HG03571 (cell line): ENCODE measurements around the gene MCEE.
"Not testable (repeated sequence)": the region's sequence is repeated elsewhere in the genome, so short reads cannot be mapped to it uniquely, and the experiment has no call there.

ENCODE experiments used
- ATAC-seq: cut with Tn5 transposase; IDR thresholded peaks from one replicate; pipeline ENCODE4 v1.9.1; 2021; ENCODE audit not compliant: unreplicated experiment

Gene MCEE

DNA sequence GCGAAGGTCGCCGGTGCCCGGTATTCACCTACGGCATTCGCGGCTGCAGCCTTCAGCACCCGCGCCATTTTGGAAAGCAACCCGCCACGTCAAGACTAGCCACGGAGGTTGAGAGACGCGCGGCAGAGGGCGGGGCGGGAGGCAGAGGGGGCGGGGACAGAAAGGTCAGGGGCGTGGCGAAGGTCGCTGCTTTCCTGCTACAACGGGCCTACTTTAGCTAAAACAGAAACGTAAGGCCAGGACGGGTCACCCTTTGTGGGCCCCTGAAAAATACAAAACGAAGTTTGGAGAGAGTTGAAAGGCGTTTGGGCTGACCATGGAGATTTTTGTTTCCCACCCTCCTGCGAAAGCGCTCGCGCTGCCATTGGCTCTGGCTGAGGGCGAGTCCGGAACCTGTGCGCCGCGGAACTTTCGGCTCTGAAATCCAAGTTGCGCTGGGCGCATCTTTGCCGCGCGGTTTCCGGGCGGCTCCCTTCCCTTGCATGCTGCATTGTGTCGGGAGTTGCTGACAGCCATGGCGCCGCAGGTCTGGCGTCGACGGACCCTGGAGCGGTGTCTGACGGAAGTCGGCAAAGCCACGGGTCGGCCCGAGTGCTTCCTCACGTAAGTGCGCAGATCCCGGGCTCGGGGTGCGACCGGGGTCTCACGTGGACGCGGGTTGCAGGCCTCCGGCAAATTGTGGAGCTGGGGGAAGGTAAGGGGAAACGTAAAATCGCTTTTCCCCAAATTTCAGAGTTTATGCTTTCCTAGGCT is at the start of gene MCEE, which contains the start of gene MPHOSPH10:
Gene MCEE, minus strand, starts transcription at position 78 of the 753 bp plus-strand sequence. Its CDS starts 10 bp downstream, at position 68.
Gene MPHOSPH10, plus strand, starts transcription at position 483 of the 753 bp plus-strand sequence. Its CDS starts 32 bp downstream, at position 515.
- peak; percentile 93 for ATAC-seq

DNA sequence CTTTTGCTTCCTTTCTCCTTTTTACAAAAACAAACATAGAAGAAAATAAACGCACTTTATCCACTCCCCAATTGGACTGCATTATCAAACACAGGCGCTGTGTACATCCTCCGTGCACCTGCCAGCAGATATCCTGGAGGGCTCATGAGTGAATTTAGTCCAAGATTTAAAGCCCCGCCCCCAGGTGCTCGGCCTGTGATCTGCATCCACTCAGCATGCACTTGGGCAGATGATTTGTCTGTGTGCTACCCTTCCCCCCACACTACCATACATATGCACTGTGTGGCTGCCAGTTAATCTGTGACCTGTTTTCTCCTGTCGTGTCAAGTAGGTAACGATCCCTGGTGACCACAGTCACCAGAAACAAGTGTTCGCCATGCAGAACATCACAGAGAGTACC is 48.8 kb upstream of the MCEE start:
- ATAC-seq, result not testable (repeated sequence)

DNA sequence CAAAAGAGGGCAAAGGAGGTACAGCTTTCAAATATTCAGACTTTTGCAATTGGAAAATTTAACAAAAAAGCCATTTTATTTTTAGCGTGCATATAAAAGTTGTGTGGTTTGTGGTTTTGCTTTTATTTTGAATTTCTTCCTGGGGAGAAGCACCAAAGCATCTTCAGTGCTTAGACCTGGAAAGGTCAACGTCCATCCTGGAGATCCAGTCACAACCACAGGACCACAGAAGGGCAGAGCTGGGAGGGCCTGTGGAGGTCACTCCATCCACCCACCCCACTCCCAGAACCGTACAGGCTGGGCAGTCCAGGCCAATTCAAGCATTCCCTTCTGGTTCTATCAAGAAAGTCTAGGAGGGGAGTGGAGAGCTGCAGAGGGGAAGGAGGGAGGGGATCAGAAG is 44.2 kb upstream of the MCEE start:
- ATAC-seq, result no peak

DNA sequence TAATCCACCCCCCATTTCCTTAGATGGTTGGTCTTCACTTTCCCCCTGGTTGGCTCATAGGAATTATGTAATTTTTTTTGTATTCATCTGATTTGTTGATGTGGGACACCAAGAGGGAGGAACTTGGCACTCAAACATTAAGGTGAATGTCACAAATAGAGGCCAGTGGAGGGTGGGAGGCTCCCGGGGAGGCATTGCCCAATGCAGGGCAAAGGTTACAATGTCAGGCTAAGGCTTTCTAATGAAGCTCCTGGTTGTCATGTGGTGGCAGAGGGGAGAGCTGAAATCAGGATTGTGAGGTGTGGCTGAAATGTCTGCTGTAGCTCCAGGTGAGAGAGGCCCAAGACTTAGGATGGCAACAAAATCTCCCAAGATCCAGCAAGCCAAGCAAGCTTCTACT is 43.1 kb upstream of the MCEE start:
- ATAC-seq, result no peak

DNA sequence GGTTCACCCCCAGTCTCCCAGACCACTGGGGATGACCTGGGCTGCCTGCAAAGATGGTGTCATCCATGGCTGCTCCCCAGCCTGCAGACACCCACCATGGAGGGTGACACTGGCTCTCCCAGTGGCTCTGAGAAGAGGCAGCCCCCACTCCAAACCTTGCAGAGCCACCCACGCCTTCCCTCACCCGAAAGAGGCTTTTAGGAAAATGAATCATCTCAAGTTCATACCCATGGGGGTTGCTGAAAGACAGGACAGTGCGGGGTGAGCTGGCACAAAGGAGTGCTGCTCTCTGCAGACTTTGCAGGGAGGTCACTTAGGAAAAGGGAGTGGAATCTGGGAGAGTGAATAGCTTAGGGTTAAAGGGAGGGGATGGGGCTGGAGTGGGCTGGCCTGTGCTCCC is 36.8 kb upstream of the MCEE start:
- no peak for ATAC-seq

DNA sequence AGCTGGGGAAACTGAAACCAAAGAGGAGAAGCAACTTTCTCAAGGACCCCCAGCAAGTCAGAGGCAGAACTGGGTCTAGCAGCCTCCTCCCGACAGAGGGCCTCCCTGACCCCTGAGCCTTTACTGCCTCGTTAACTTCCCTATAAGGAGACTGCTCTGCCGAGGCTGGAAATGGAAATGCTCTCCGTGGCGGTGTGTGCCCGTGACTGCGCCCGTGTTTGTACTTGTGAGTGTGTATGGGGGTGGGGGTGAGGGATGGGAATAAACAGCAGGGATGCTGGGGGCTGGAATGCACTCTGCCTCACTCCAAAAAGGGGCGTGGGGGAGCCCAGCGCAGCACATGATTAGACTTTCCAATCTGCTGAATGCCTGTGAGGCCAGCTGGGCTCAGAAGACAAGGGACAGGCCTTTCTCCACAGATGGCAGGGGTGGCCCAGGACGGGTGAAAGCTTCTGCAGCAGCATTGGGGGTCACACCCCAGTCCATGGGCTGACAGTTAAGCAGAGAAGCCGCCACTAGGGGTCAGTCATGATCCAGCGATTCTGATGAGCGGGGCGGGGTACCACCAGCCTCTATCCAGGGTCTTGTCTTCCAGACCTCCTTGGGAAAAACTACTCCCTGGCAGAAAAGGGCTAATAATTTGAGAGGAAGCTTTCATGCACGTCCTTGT is 27.2 kb upstream of the MCEE start:
- no peak for ATAC-seq

DNA sequence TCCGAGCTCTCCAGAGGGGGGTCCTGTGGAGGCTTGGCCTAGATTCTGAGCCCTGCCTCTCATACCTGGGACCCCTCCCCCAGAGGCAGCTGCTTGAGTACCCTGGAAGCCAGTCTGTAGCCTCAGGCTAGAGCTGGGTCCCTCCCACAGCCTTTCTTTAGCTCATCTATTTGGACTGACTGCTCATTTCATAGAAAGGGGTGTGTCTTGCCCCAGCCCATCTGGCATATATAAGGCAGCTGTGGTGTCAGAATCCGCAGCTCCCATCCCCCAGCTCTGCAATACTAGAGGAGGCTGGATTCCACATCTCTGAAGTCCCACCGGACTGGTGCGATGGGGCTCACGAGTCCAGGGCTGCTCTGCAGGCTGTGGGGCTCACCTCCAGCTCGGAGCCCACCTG is 26.5 kb upstream of the MCEE start:
- ATAC-seq, result no peak

DNA sequence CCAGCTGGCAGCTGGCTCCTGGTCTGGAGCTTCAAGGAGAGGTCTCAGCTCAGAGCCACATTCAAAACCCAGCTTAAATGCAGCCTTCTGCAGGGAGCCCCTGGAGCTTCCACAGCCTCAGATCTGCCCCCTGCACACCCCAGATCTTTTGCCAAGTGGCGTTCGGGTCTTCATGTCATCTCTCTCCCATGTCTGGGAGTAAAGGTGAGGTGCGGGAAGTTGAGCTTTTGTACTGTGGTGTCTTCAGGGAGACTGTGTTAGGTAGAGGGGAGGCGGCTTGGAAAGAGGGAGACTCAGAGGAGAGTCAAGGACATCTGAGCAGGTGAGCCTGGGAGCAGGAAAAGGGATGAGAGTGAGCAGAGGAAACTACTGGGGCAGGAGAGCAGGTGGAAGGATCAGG is 25.8 kb upstream of the MCEE start:
- ATAC-seq, result no peak

DNA sequence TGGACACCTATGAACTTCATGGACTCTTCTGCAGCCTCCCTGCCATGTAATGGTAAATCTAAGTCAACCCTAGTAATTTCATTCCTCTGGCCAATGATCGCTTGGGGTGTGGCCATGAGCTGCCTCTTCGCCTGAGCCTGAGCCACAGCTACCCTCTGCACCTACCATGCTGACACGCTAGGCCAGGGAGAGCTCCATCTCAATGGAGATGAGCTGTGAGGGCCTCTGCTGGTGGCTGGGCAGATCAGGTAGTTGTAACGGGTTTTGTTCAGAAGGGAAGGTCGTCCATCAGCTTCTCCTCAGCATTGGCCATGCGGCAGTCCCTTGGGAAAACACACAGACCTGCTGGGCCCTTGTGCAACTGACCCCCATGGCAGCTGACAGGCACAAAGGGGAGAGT is 24.8 kb upstream of the MCEE start:
- ATAC-seq, result no peak

DNA sequence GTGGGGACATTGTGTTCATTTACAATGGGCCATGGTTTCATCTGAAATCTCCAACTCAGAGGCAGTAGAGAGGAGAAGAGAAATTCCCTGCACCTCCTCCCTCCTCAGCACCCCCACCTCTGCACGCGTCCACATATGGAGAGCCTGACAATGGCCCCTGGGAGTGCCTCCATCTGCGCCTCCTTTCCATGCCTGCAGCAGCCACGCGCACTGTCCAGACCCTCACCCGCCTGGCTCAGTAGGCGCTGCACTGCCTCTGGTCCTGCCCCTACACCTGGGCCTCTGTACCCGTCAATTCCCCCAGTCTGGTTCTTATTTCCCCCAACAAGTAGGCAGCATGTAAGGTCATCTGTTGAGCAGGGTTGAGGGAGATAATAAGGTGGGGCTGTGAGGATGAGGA is 24.2 kb upstream of the MCEE start:
- ATAC-seq, result no peak

DNA sequence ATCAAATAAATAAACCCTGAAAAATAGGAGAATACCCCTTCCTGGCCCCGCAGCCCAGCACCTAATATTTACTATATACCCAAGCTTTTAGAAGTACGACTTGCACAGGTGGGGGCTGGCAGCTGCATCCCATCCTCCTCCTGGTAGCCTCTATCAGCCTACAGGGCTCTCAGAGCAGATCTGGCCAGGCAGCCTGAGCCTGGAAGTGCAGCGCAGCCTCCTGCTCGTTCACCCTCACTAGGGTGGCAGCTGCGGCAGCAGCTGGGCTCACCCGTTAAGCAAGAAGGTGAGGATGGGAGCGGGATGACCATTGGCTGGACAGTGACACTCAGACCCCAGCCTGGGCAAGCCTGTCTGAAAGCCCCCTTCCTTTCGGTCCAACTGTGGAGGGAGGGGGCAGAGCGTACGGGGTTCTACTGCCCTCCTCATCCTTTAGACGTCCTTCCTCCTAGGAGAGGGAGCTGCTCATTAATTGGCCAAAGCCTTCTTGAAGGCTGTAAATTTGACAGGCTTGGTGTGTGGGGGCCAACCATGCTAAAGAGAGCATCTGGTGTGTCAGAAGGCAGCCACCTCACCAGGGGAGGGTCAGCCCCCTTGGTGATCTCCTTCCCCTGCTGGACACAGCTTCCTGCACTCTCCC is 23.7 kb upstream of the MCEE start:
- no peak for ATAC-seq

DNA sequence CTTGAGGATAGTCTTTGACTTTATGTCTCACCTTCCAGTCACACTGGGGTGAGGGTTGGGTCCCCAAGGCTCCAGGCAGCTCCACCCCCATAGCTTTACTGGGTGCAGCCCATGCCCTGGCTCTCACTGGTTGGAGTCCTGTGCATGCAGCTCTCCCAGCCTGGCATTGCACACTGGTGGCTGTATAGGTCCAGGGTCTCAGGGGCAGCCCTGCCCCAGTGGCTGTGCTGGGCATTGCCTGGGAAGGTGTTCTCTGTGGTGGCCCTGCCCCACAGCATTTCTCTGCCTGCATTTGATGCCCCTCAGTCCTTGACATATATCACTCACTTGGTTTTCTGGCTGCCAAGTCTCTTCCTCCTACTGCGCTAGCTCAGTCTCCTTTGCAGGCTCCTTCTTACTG is 21.6 kb upstream of the MCEE start:
- no peak for ATAC-seq

DNA sequence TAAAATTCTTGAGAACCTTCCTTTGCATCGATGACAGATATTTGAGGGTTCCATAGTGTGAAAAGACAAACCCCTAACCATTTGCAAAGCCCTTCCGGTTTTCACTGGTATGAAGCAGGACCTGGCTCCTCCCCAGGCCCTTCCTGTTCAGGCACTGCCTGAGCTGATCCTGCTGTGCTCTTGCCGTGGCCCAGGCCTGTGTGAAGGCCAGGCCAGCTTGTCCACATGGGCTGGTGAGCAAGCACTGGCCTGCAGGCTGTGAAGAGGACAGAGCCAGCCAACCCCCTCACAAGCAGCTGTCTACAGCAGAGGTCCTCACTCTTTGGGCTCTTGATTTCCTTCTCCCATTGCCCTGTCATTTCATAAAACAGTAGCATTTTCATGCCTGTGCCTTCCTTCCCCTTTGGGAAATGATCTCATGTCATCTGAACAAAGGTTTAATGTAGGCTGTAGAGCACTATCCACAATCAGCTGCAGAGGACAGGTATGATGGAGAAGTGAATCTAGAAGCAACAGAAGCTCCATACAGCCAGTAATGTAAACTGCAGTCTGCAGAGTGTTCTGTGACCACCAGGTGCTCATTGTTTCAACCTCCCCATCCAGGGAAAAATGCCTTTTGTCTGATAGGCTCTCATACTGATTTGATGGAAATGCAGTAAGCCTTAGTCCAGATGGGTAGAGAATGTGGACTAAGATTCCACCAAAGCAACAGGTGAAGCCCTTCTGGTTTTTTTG is 20.2 kb upstream of the MCEE start:
- ATAC-seq, result no peak

DNA sequence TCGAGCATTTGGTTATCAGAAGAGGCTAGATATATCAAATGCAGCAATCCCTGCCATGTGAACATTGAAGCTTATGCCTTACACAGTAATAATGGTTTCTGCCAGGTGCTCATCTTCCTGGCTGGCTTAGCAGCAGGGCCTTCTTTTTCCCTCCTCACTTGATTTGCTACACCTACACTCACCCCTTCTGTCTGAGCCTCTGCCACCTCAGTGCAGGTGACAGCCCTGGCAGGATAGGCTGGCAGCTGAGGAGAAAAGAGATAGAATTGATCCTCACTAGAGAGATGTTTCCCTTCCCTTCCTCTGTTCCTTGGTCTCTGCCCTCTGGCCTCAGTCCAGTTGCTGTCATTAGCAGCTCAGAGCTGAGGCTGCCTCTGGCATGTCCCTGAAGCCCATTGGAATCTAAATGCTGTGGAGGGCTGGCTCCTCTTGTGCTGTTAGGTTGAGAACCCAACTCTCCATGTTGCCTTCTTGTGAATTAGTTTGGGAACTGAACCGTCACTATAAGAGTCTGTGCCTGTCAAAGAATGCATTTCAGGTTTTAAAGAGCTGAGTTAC is 18.6 kb upstream of the MCEE start:
- no peak for ATAC-seq

DNA sequence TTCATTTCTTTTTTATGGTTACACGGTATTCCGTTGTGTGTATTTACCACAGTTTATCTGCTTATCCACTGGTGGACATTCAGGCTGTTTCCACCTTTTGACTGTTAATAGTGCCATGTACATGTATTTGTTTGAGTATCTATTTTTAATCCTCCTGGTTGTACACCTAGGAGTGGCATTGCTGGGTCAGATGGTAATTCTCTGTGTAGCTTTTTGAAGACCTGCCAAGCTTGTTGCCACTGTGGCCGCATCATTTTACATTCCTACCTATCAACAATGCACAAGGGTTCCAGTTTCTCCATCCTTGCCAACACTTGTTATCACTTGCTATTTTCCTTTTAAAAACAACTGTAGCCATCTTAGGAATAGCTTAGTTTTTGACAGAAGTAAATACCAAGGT is 13.8 kb upstream of the MCEE start:
- ATAC-seq, result no peak

DNA sequence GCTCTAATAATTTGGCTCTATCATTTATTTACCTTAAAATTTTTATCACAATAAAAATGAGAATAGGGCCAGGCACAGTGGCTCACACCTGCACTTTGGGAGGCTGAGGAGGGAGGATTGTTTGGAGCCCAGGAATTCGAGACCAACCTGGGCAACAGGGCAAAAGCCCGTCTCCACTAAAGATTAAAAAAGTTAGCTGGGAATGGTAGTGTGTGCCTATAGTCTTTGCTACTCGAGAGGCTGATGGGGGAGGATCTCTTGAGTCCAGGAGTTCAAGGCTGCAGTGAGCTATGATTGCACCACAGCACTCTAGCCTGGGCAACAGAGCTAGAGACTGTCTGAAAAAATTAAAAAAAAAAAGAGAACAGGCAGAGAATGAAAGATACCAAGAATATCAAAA is 6.1 kb upstream of the MCEE start:
- ATAC-seq, result no peak

DNA sequence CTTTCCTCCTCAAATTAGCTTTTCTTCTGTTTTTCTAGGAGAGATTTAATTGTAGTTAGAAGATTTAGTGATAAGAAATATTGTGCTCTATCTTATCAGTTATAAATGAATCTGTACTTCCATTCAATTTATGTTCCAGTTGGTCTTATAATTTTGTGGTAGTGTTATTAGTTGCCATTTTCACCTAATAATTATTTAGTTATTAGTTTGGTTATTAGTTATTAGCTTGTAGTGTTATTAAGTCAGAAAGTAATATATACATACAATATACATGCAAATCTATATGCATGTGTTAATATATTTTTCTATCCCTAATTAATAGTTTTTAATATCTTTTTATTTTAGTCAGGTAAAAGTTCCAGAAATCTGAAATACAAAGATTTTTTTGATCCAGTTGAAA is 3.6 kb upstream of the MCEE start:
- ATAC-seq, result no peak

DNA sequence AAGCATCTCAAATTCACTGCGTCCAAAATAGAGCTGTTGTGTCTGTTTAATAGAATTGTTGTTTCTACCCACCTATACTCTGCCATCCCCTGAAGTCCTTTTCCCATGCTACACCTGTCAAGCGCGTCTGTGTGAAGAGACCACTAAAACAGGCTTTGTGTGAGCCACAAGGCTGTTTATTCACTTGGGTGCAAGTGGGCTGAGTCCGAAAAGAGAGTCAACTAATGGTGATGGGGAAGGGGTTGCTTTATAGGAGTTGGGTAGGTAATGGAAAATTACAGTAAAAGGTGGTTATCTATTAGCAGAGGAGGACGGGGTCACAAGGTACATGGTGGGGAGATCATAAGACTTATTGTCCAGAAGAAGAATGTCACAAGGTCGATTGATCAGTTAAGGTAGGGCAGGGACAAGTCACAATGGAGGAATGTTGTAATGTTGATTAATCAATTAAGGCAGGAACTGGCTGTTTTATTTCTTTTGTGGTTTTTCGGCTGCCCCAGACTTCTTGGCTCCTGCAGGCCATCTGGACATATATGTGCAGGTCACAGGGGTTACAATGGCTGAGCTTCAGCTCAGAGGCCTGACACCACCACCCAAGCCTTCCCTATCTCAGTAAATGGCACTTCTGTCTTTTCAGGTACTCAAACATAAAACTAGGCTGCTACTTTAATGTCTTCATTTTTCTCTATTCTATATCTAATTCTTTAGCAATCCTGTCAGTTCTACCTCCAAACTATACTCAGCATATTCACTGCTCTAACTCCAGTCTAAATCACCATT is 1.5 kb upstream of the MCEE start:
- ATAC-seq, result not testable (repeated sequence)

DNA sequence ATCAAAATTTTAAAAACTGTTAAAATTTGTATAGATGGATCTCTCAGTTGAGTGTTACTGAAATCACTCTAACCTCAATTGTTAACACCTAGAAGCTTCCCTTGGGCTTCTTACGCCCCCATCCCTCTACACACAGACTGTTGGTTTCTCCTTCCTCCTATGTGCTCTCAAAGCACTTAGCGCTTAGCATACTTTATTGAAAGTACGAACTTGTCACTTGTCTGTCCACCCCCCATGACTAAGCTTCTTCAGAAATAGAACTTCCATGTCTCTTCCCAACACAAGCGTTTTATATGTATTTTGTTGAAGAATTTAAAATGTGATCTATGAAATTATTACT is 846 bp upstream of the MCEE start:
- no peak for ATAC-seq

DNA sequence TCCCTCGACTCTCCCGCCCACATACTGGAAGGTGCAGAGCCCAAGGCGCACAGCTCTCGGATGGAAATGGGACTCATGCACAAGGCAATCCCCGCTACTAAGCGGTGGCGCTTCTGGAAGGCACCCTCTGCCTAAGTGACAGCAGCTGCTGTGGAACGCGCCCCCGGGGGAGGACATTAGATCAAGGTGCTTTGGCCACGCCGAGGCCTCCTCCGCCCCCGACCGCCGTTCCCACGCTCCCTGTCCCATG is 202 bp downstream of the MCEE start:
- ATAC-seq, result peak; percentile 44
